Fibroblast of lung (primary cell): ENCODE data around the gene DISP3. TPM values are rescaled to one million over a fixed set of nuclear protein-coding genes. Genes with fewer than 3 reads are reported as not detected.

ENCODE experiments used
- DNase-seq, 2 donors: peaks; one replicate each; pipeline versions ENCODE4 v3.0.0 to v3.0.0-alpha.2; 2010; ENCODE audit warnings: low read depth in 2 of 2
- H2AFZ ChIP-seq: 2 replicates; pipeline ENCODE4 v1.5.1; 2012; ENCODE audit warnings: low read length, control low read depth, inconsistent platforms
- H3K27ac ChIP-seq: 2 replicates; pipeline ENCODE4 v1.5.1; 2011; ENCODE audit warnings: low read length, control low read depth; ENCODE audit not compliant: insufficient read depth
- H3K27me3 ChIP-seq: 2 replicates; pipeline ENCODE4 v1.5.1; 2011; ENCODE audit warnings: mild to moderate bottlenecking, low read length; ENCODE audit not compliant: control insufficient read depth, insufficient read depth
- H3K36me3 ChIP-seq: 2 replicates; pipeline ENCODE4 v1.5.1; 2011; ENCODE audit warnings: low read length; ENCODE audit not compliant: control insufficient read depth, insufficient read depth
- H3K4me1 ChIP-seq: 2 replicates; pipeline ENCODE4 v1.5.1; 2011; ENCODE audit warnings: low read length; ENCODE audit not compliant: control insufficient read depth, insufficient read depth; ENCODE audit errors: extremely low read depth
- H3K4me2 ChIP-seq: 2 replicates; pipeline ENCODE4 v1.5.1; 2011; ENCODE audit warnings: low read length, control low read depth; ENCODE audit not compliant: insufficient read depth; ENCODE audit errors: extremely low read depth
- H3K4me3 ChIP-seq, 4 experiments: fragments of 200-600 bp in 1 of 4; sonication (generic) in 1 of 4; replicated peaks in 1 of 4; 2 replicates each; pipeline ENCODE4 v1.5.1; 2011 to 2016; ENCODE audit warnings: low read length in 4 of 4, low read depth in 3 of 4, mild to moderate bottlenecking in 3 of 4, control low read depth in 2 of 4, inconsistent platforms in 1 of 4, mixed read lengths in 1 of 4; ENCODE audit not compliant: insufficient read depth in 1 of 4; ENCODE audit errors: control extremely low read depth in 1 of 4
- H3K79me2 ChIP-seq: 2 replicates; pipeline ENCODE4 v1.5.1; 2012; ENCODE audit warnings: mild to moderate bottlenecking, low read length, inconsistent platforms; ENCODE audit not compliant: control insufficient read depth, insufficient read depth
- H3K9ac ChIP-seq: 2 replicates; pipeline ENCODE4 v1.5.1; 2011; ENCODE audit warnings: mild to moderate bottlenecking, low read length, control low read depth; ENCODE audit not compliant: insufficient read depth
- H3K9me3 ChIP-seq: 2 replicates; pipeline ENCODE4 v1.5.1; 2012; ENCODE audit warnings: low read depth, low read length; ENCODE audit not compliant: control insufficient read depth, insufficient read depth
- H4K20me1 ChIP-seq: 2 replicates; pipeline ENCODE4 v1.5.1; 2011; ENCODE audit warnings: low read length; ENCODE audit not compliant: control insufficient read depth, insufficient read depth; ENCODE audit errors: extremely low read depth
- EZH2 ChIP-seq: IDR thresholded peaks from 2 replicates; pipeline ENCODE4 v1.5.1; 2012; ENCODE audit warnings: low read length, control low read depth, mild to moderate bottlenecking; ENCODE audit errors: missing control alignments
- polyA plus RNA-seq, 2 donors: library from polyadenylated mRNA; depleted of rRNA in 1 of 2; stranded (reverse) in 1 of 2; unstranded in 1 of 2; fragments of >200 nt; gene quantifications; 2 replicates each; pipeline ENCODE4 v1.2.1, GENCODE V29; 2011 to 2012; ENCODE audit warnings: missing spikeins in 1 of 2
- total RNA-seq: library from RNA; depleted of rRNA; stranded (reverse); fragments of >200 nt; gene quantifications from 2 replicates; pipeline ENCODE4 v1.2.1, GENCODE V29; 2014
- TF ChIP-seq, protein P1 (sequence below), 2 donors: IDR thresholded peaks in 1 of 2; conservative IDR thresholded peaks in 1 of 2; 1 replicate in 1 of 2; 2 replicates in 1 of 2; pipeline ENCODE4 v1.5.1; 2011 to 2012; ENCODE audit warnings: low read length in 2 of 2, control low read depth in 1 of 2, inconsistent platforms in 1 of 2, low read depth in 1 of 2, mild to moderate bottlenecking in 1 of 2

DISP3 gene
- total and polyA plus RNA-seq, 2 donors (not counting 1 experiment from before 2014, with no cell fraction given), result 0.02 TPM; not detected in 1

GRCh38 chr1:11450310-11450709 is 28.6 kb upstream of the DISP3 start:
- Histone ChIP-seq H3K9me3 (no peaks in the 10 kb centered on the region), H3K27ac (no peak overlapping the region), H3K79me2 (no peaks in the 10 kb centered on the region), H2AFZ (no peak overlapping the region), H3K36me3 (no peaks in the 10 kb centered on the region), H3K4me1 (no peaks in the 10 kb centered on the region), H3K9ac (no peak overlapping the region), H3K4me2 (no peak overlapping the region), H3K4me3 (no peak overlapping the region), H4K20me1 (peaks cover 1% of the 10 kb centered on the region), H3K27me3 (no peaks in the 10 kb centered on the region)
- TF ChIP-seq, protein P1, sequence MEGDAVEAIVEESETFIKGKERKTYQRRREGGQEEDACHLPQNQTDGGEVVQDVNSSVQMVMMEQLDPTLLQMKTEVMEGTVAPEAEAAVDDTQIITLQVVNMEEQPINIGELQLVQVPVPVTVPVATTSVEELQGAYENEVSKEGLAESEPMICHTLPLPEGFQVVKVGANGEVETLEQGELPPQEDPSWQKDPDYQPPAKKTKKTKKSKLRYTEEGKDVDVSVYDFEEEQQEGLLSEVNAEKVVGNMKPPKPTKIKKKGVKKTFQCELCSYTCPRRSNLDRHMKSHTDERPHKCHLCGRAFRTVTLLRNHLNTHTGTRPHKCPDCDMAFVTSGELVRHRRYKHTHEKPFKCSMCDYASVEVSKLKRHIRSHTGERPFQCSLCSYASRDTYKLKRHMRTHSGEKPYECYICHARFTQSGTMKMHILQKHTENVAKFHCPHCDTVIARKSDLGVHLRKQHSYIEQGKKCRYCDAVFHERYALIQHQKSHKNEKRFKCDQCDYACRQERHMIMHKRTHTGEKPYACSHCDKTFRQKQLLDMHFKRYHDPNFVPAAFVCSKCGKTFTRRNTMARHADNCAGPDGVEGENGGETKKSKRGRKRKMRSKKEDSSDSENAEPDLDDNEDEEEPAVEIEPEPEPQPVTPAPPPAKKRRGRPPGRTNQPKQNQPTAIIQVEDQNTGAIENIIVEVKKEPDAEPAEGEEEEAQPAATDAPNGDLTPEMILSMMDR (conservative IDR thresholded peaks at IDR 0.05 in 1 of 2, IDR thresholded peaks at IDR 0.05 in 1 of 2; ENCODE audit: low read depth in 1 of 2, low read length in 2 of 2), result no peak
- TF ChIP-seq EZH2, result no peak
- DNase-seq, result no peak

DNA sequence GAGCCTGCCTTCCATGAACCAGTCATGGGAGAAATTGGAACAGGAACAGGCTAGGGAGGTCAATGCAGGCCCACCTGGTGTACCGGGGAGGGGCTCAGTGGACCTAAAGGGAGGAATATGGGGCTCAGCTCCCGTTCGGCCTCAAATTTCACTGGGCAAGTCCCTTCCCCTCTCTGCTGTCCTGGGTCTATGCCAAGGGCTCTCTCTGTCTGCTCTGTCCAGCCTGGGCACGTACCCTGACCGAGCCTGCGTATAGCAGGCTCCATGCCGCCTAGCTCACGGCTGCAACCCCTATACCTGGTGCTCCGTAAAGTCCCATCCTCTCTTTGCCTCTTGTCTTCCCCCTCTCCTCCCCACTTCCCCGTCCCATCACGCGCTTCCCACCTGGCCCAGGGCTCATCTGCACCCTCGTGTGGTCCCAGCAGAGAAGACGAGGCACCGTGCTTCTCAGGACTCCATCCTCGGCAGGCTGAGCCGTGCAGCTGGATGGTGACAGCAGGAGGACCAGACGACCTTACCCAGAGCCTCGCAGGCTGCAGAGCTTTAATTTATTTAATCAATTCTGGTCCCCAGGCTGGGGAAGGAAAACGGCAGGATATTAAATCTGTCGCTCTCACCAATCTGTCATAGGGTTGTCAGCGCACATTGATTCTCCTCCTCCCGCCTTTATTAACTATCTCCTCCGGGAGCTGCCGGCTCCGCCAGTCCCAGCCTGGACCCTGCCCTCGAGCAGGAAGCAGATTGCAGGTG is 25.0 kb upstream of the DISP3 start:
- no peak overlapping the region for H2AFZ ChIP-seq
- H3K4me3 ChIP-seq, result no peak overlapping the region
- H3K79me2 ChIP-seq, result no peaks in the 10 kb centered on the region
- no peaks in the 10 kb centered on the region for H4K20me1 ChIP-seq
- TF ChIP-seq, protein P1 (conservative IDR thresholded peaks at IDR 0.05 in 1 of 2, IDR thresholded peaks at IDR 0.05 in 1 of 2; ENCODE audit: low read depth in 1 of 2, low read length in 2 of 2), result no peak
- no peak for TF ChIP-seq EZH2
- no peak overlapping the region for H3K4me2 ChIP-seq
- no peaks in the 10 kb centered on the region for H3K27me3 ChIP-seq
- no peak for DNase-seq
- H3K27ac ChIP-seq, result no peak overlapping the region
- H3K4me1 ChIP-seq, result no peaks in the 10 kb centered on the region
- no peak overlapping the region for H3K9ac ChIP-seq
- H3K9me3 ChIP-seq, result no peaks in the 10 kb centered on the region
- H3K36me3 ChIP-seq, result no peaks in the 10 kb centered on the region

- H4K20me1 ChIP-seq, result no peaks in the 10 kb centered on the region
- no peak overlapping the region for H2AFZ ChIP-seq
- no peak for TF ChIP-seq EZH2
- no peaks in the 10 kb centered on the region for H3K79me2 ChIP-seq
- DNase-seq, result no peak
- no peaks in the 10 kb centered on the region for H3K9me3 ChIP-seq
- H3K27me3 ChIP-seq, result no peaks in the 10 kb centered on the region
- H3K27ac ChIP-seq, result no peak overlapping the region
- H3K36me3 ChIP-seq, result no peaks in the 10 kb centered on the region
- H3K4me2 ChIP-seq, result no peak overlapping the region
- no peaks in the 10 kb centered on the region for H3K4me1 ChIP-seq
- H3K9ac ChIP-seq, result no peak overlapping the region
- H3K4me3 ChIP-seq, result no peak overlapping the region
Observed at GRCh38 chr1:11455967-11456570, 22.9 kb upstream of the DISP3 start.
